MCF 10A (cell line): ENCODE results near the gene ARHGEF3. TPM values are rescaled to one million over a fixed set of nuclear protein-coding genes. Genes with fewer than 3 reads are reported as not detected.

ENCODE experiments used
- BruUV-seq: library from RNA; stranded (reverse); fragments of 400-500 nt; replicated peaks from 2 replicates; lab custom pipeline; 2021; lab: Mats Ljungman, UMichigan
- CTCF ChIA-PET: fragments of 300-600 bp; sonication (Branson Sonifier 250); formaldehyde crosslinking; extraction: SDS; loops from one replicate; lab custom pipeline; 2021; ENCODE audit warnings: antibody characterized with exemption, inconsistent platforms; lab: Yijun Ruan, JAX
- POLR2A ChIA-PET: fragments of 300-600, 350-650 bp; sonication (Branson Sonifier 250); formaldehyde crosslinking; extraction: SDS; loops from one replicate; lab custom pipeline; 2020; ENCODE audit warnings: antibody characterized with exemption, inconsistent platforms; lab: Yijun Ruan, JAX
- DNase-seq: peaks from one replicate; pipeline ENCODE4 v3.0.0-alpha.2; 2018; ENCODE audit not compliant: unreplicated experiment
- H3K27ac Mint-ChIP-seq: one replicate; pipeline ENCODE4 v1.8.0; 2022; ENCODE audit warnings: mild to moderate bottlenecking, low read depth, mixed read lengths; ENCODE audit not compliant: unreplicated experiment
- H3K27me3 Mint-ChIP-seq: one replicate; pipeline ENCODE4 v1.8.0; 2022; ENCODE audit warnings: mixed read lengths; ENCODE audit not compliant: insufficient read depth, unreplicated experiment
- H3K36me3 Mint-ChIP-seq: one replicate; pipeline ENCODE4 v1.8.0; 2022; ENCODE audit warnings: mild to moderate bottlenecking, moderate library complexity, mixed read lengths; ENCODE audit not compliant: insufficient read depth, unreplicated experiment
- H3K4me1 Mint-ChIP-seq: one replicate; pipeline ENCODE4 v1.8.0; 2022; ENCODE audit warnings: mixed read lengths; ENCODE audit not compliant: insufficient read depth, unreplicated experiment
- H3K4me3 Mint-ChIP-seq: one replicate; pipeline ENCODE4 v1.8.0; 2022; ENCODE audit warnings: mild to moderate bottlenecking, moderate library complexity, mixed read lengths; ENCODE audit not compliant: unreplicated experiment
- H3K9me3 Mint-ChIP-seq: one replicate; pipeline ENCODE4 v1.8.0; 2022; ENCODE audit warnings: mixed read lengths; ENCODE audit not compliant: unreplicated experiment
- CTCF ChIP-seq: fragments of 200-600 bp; IDR thresholded peaks from one replicate; pipeline ENCODE4 v1.8.0; 2022; ENCODE audit warnings: antibody characterized with exemption, mild to moderate bottlenecking; ENCODE audit not compliant: unreplicated experiment
- intact Hi-C: fragments of 100-400 bp; cut with micrococcal nuclease; formaldehyde crosslinking; loops from 2 replicates; pipeline ENCODE4 v1.14.1; 2022
- total RNA-seq: library from RNA; stranded (reverse); gene quantifications from 2 replicates; pipeline ENCODE4 v1.2.3, GENCODE V29; 2022

The ARHGEF3 gene
- total RNA-seq, 1 experiment from 2014 or later, result 10.6 TPM

- POLR2A ChIA-PET, result interaction anchor here (1.0 kb wide), 2 partner anchors 9 to 110 kb away, joined by 3 to 8 read pairs; partner anchors contain the start of genes ARHGEF3 and TASOR
- no TSS peak for BruUV-seq
- Mint-ChIP-seq H3K27me3 (no peaks in the 10 kb centered on the region), H3K4me3 (no peak overlapping the region), H3K27ac (peak overlapping the region; percentile 67), H3K9me3 (no peaks in the 10 kb centered on the region), H3K36me3 (no peaks in the 10 kb centered on the region), H3K4me1 (peaks cover 23% of the 10 kb centered on the region)
- CTCF ChIA-PET, result interaction anchor here (0.9 to 5.7 kb wide), 3 partner anchors 12 to 297 kb away, joined by 3 to 29 read pairs (median 4); no protein-coding TSS in a partner anchor
- peak; percentile 83 for DNase-seq
- intact Hi-C loops, result no loop called here
- no peak for TF ChIP-seq CTCF
Measured at GRCh38 chr3:56691165-56692000, 110.4 kb downstream of the ARHGEF3 start.

- POLR2A ChIA-PET, result interaction anchor here (0.7 kb wide), 1 partner anchor 187 kb away, joined by 3 read pairs; no protein-coding TSS in a partner anchor
- Mint-ChIP-seq H3K27me3 (no peaks in the 10 kb centered on the region), H3K9me3 (no peaks in the 10 kb centered on the region), H3K27ac (no peak overlapping the region), H3K4me3 (no peak overlapping the region), H3K36me3 (no peaks in the 10 kb centered on the region), H3K4me1 (peaks cover 23% of the 10 kb centered on the region)
- intact Hi-C loops, result no loop called here
- CTCF ChIA-PET, result interaction anchor here (1.0 kb wide), 1 partner anchor 306 kb away, joined by 3 read pairs; no protein-coding TSS in a partner anchor
- no peak for DNase-seq
- no TSS peak for BruUV-seq
- TF ChIP-seq CTCF, result no peak
Measured at GRCh38 chr3:56689303-56689702, 112.4 kb downstream of the ARHGEF3 start.

DNA sequence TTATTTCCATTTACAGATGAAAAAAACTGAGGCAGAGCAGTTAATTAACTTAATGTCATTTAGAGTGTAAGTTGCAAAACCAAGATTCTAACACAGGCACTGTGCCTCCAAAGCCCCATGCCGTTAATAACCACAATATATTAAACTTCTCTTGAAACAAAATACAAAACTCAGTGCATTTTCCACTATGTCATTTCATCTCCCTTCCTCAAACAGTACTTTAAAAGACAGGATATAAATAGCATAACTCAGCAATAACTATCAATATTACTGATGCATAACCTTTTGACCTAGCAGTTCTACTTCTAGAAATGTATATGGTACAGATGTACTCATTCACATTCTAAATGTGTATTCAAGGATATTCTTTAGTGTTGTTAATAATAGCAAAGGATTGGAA is 113.6 kb downstream of the ARHGEF3 start:
- Mint-ChIP-seq H3K27ac (peak overlapping the region; percentile 37), H3K9me3 (no peaks in the 10 kb centered on the region), H3K27me3 (no peaks in the 10 kb centered on the region), H3K4me3 (no peak overlapping the region), H3K4me1 (peaks cover 13% of the 10 kb centered on the region), H3K36me3 (no peaks in the 10 kb centered on the region)
- no peak for TF ChIP-seq CTCF
- intact Hi-C loops, result no loop called here
- ChIA-PET CTCF (interaction anchor here (0.5 kb wide), 1 partner anchor 31 kb away, joined by 3 read pairs; no protein-coding TSS in a partner anchor), POLR2A (no interaction called here)
- BruUV-seq, result no TSS peak
- DNase-seq, result no peak

GRCh38 chr3:56684029-56684428 is 117.7 kb downstream of the ARHGEF3 start:
- peak overlapping the region; percentile 87 for H3K4me3 Mint-ChIP-seq
- H3K27ac Mint-ChIP-seq, result no peak overlapping the region
- peaks cover 11% of the 10 kb centered on the region for H3K4me1 Mint-ChIP-seq
- no TSS peak for BruUV-seq
- peaks cover 16% of the 10 kb centered on the region for H3K36me3 Mint-ChIP-seq
- TF ChIP-seq CTCF, result no peak
- DNase-seq, result no peak
- CTCF ChIA-PET, result interaction anchor here (0.6 to 1.0 kb wide), 2 partner anchors 118 to 412 kb away, joined by 3 to 5 read pairs; partner anchors contain the start of gene ARHGEF3
- POLR2A ChIA-PET, result no interaction called here
- intact Hi-C loops, result no loop called here
- H3K9me3 Mint-ChIP-seq, result no peaks in the 10 kb centered on the region
- H3K27me3 Mint-ChIP-seq, result no peaks in the 10 kb centered on the region
